Lung (tissue), 12 donors: ENCODE measurements around the gene AXDND1. TPM values are rescaled to one million over a fixed set of nuclear protein-coding genes. Genes with fewer than 3 reads are reported as not detected.
"Not testable (repeated sequence)": the region's sequence is repeated elsewhere in the genome, so short reads cannot be mapped to it uniquely, and the experiment has no call there.

Source experiments
- ATAC-seq: fragments of 200-7000 bp; cut with Tn5 transposase; one replicate; pipeline ENCODE4 v1.9.1; 2020; ENCODE audit warnings: moderate number of reproducible peaks; ENCODE audit not compliant: insufficient read depth, low FRiP score
- DNase-seq, 3 donors: peaks; one replicate each; pipeline ENCODE4 v3.0.0-alpha.2; 2013 to 2017
- H3K27ac ChIP-seq, 2 donors: one replicate each; pipeline ENCODE4 v1.5.1; 2013; ENCODE audit warnings: mild to moderate bottlenecking in 2 of 2, moderate library complexity in 2 of 2, control low read depth in 1 of 2, inconsistent platforms in 1 of 2, low read depth in 1 of 2, low read length in 1 of 2
- H3K27me3 ChIP-seq, 3 donors: one replicate each; pipeline ENCODE4 v1.5.1; 2013; ENCODE audit warnings: low read length in 2 of 3; ENCODE audit not compliant: control insufficient read depth in 3 of 3, insufficient read depth in 3 of 3
- H3K36me3 ChIP-seq, 4 donors: one replicate each; pipeline ENCODE4 v1.5.1; 2013; ENCODE audit warnings: low read length in 4 of 4, mild to moderate bottlenecking in 1 of 4, moderate library complexity in 1 of 4; ENCODE audit not compliant: control insufficient read depth in 4 of 4, insufficient read depth in 4 of 4
- H3K4me1 ChIP-seq, 5 donors: one replicate each; pipeline ENCODE4 v1.5.1; 2013; ENCODE audit warnings: low read length in 5 of 5, mild to moderate bottlenecking in 2 of 5, moderate library complexity in 1 of 5; ENCODE audit not compliant: control insufficient read depth in 5 of 5, insufficient read depth in 5 of 5
- H3K4me3 ChIP-seq: one replicate; pipeline ENCODE4 v1.5.1; 2013; ENCODE audit warnings: mild to moderate bottlenecking, control low read depth, moderate library complexity
- H3K9ac ChIP-seq, 2 donors: one replicate each; pipeline ENCODE4 v1.5.1; 2013; ENCODE audit warnings: low read length in 2 of 2, control low read depth in 1 of 2; ENCODE audit not compliant: insufficient read depth in 1 of 2
- H3K9me3 ChIP-seq, 4 donors: one replicate each; pipeline ENCODE4 v1.5.1; 2013; ENCODE audit warnings: low read length in 3 of 4, mild to moderate bottlenecking in 1 of 4, moderate library complexity in 1 of 4; ENCODE audit not compliant: control insufficient read depth in 4 of 4, insufficient read depth in 3 of 4
- WGBS, 2 donors: extraction: QIAGEN DNeasy Blood & Tissue Kit; methylation state at CpG; one replicate each; pipeline ENCODE4 v1.1.7; 2013; 5-methylcytosine and 5-hydroxymethylcytosine counted together
- polyA plus RNA-seq, 2 donors: library from polyadenylated mRNA; stranded (reverse); fragments of 200-250 nt; gene quantifications; one replicate each; pipeline ENCODE4 v1.2.1, GENCODE V29; 2013
- total RNA-seq, 2 donors: library from RNA; depleted of rRNA in 1 of 2; stranded (reverse); fragments of >200 nt in 1 of 2; gene quantifications; one replicate each; pipeline ENCODE4 v1.2.1, GENCODE V29; 2014 to 2021
- TF ChIP-seq, protein P1 (sequence below): IDR thresholded peaks from 2 replicates; pipeline ENCODE4 v1.5.1; 2012; ENCODE audit warnings: mild to moderate bottlenecking; ENCODE audit errors: control extremely low read depth, extremely low read depth
- donor health status: control.
- donor health status: control.
- donor health status: Bipolar disorder and iron deficiency.
- donor health status: healthy.
- donor health status: DM: yes; HTN: yes; CAD: no.

AXDND1 gene
- total and polyA plus RNA-seq, 4 donors: 0.10 to 2.7 (median 0.42) TPM

DNA sequence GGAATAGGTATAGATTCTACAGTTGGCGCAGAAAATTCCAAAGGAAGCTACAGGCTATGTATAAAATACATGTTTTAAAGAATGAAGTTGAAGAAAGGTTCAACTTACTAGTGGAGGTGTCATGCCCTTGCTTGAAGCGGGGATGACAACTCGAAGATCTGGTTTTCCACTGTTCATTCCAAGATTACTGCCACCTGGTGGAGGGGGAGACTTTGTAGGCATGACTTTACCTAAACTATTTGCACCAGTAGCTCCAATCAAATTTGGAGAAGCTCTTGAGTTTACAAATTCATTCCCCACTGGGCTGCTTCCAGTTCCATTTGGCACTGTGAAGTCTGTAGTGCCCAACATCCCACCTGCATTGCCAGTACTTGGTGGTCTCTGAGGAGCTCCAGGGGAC, 81.7 kb downstream of the AXDND1 start:
- Histone ChIP-seq H3K27ac (no peak overlapping the region), H3K9ac (no peak overlapping the region), H3K27me3 (no peaks in the 10 kb centered on the region), H3K9me3 (no peaks in the 10 kb centered on the region), H3K4me3 (no peak overlapping the region), H3K4me1 (no peaks in the 10 kb centered on the region), H3K36me3 (no peaks in the 10 kb centered on the region)
- TF ChIP-seq, protein P1, sequence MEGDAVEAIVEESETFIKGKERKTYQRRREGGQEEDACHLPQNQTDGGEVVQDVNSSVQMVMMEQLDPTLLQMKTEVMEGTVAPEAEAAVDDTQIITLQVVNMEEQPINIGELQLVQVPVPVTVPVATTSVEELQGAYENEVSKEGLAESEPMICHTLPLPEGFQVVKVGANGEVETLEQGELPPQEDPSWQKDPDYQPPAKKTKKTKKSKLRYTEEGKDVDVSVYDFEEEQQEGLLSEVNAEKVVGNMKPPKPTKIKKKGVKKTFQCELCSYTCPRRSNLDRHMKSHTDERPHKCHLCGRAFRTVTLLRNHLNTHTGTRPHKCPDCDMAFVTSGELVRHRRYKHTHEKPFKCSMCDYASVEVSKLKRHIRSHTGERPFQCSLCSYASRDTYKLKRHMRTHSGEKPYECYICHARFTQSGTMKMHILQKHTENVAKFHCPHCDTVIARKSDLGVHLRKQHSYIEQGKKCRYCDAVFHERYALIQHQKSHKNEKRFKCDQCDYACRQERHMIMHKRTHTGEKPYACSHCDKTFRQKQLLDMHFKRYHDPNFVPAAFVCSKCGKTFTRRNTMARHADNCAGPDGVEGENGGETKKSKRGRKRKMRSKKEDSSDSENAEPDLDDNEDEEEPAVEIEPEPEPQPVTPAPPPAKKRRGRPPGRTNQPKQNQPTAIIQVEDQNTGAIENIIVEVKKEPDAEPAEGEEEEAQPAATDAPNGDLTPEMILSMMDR: no peak
- no peak for DNase-seq
- ATAC-seq: no peak
- WGBS, 2 donors: 79 to 84% methylated on average over 3 of the region's 3 CpGs

DNA sequence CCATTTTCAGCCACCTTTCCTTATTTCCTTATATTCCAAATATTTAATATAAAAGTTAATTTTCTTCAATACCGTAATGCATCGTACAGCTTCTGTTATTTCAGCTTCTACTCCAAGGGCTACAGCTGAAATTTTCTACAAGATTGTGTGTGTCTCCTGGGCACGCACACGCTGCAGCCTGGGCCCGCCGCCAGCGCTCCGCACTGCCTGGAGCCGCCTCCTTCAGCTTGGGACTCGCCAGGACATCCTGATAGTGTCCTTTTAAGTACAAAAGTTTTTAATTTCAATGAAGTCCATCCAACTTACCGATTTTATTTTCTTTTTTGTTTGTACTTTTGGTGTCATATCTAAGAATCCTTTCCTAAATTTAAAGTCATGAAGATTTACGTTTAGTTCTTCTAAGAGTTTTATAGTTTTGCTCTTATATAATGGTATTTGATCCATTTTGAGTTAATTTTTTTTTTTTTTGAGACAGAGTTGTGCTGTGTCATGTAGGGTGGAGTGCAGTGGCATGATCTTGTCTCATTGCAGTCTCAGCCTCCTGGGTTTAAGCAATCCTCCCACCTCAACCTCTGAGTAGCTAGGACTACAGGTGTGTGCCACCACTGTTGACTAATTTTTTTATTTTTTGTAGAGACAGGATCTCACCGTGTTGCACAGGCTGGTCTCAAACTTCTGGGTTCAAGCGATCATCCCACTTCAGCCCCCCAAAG, 82.8 kb downstream of the AXDND1 start:
- DNase-seq (peak in 1 of 3 donors; percentile 5), ATAC-seq (no peak)
- Histone ChIP-seq H3K9ac (no peak overlapping the region), H3K4me3 (no peak overlapping the region), H3K36me3 (no peaks in the 10 kb centered on the region), H3K27ac (no peak overlapping the region), H3K4me1 (no peaks in the 10 kb centered on the region), H3K27me3 (no peaks in the 10 kb centered on the region), H3K9me3 (peaks cover 0 to 2% (median 0%) of the 10 kb centered on the region in 4 donors)
- TF ChIP-seq, protein P1: no peak
- WGBS, 2 donors: 86 to 91% methylated on average over 14 of the region's 14 CpGs

DNA sequence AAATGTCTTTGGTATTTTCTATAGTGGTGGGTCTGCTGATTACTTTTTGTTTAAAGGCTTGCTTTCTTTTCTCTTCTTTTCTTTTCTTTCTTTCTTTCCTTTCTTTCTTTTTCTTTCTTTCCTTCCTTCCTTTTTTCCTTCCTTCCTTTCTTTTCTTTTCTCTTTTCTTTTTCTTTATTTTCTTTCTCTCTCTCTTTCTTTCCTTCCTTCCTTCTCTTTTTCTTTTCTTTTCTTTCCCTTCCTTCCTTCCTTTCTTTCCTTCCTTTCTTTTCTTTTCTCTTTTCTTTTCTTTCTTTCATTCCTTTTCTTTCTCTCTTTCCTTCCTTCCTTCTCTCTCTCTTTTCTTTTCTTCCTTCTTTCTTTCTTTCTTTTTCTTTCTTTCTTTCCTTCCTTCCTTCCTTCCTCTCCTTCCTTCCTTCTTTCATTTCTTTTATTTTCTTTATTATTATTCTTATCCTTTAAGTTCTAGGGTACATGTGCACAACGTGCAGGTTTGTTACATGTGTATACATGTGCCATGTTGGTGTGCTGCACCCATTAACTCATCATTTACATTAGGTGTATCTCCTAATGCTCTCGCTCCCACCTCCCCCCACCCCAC, 93.9 kb downstream of the AXDND1 start:
- ATAC-seq, H3K4me3 ChIP-seq, H3K36me3 ChIP-seq, H3K9me3 ChIP-seq, H3K27me3 ChIP-seq, H3K4me1 ChIP-seq, DNase-seq, H3K27ac ChIP-seq, H3K9ac ChIP-seq: not testable (repeated sequence)
- WGBS, 2 donors: 87 to 88% methylated on average over 2 of the region's 2 CpGs

DNA sequence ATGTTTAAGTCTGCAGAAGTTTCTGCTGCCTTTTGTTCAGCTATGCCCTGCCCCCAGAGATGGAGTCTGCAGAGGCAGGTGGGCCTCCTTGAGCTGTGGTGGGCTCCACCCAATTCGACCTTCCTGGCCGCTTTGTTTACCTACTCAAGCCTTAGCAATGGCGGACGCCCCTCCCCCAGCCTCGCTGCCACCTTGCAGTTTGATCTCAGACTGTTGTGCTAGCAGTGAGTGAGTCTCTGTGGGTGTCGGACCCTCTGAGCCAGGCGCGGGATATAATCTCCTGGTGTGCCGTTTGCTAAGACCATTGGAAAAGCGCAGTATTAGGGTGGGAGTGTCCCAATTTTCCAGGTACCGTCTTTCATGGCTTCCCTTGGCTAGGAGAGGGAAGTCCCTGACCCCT, 99.9 kb downstream of the AXDND1 start:
- not testable (repeated sequence) for H3K9ac ChIP-seq, H3K36me3 ChIP-seq, ATAC-seq, H3K27me3 ChIP-seq, H3K9me3 ChIP-seq, H3K4me1 ChIP-seq, DNase-seq, H3K4me3 ChIP-seq, H3K27ac ChIP-seq
- 89 to 90% methylated on average over 11 of the region's 11 CpGs for WGBS, 2 donors
